Activated naive CD4-positive, alpha-beta T cell treated with anti-CD3 and anti-CD28 coated beads, Interleukin-2, amount 10 ng/mL, durations not matched to agents 7 days and 5 days (primary cell): ENCODE data around the gene MFSD6L.
A peak's percentile ranks its signal among the peaks of the same experiment; 100 is the strongest.

ENCODE experiments used
- CTCF ChIA-PET: fragments of 350-600 bp; sonication (Branson Sonifier 250); formaldehyde crosslinking; loops from one replicate; lab custom pipeline; 2021; ENCODE audit warnings: antibody characterized with exemption; lab: Charles Lee
- DNase-seq: peaks from one replicate; pipeline ENCODE4 v3.0.0-alpha.2; 2020
- H3K27ac Mint-ChIP-seq: one replicate; pipeline ENCODE4 v1.8.0; 2021; ENCODE audit warnings: mild to moderate bottlenecking, moderate library complexity, mixed read lengths
- H3K27me3 Mint-ChIP-seq: one replicate; pipeline ENCODE4 v1.8.0; 2021; ENCODE audit warnings: mild to moderate bottlenecking, mixed read lengths
- H3K36me3 Mint-ChIP-seq: one replicate; pipeline ENCODE4 v1.8.0; 2021; ENCODE audit warnings: mixed read lengths
- H3K4me1 Mint-ChIP-seq: one replicate; pipeline ENCODE4 v1.8.0; 2021; ENCODE audit warnings: mixed read lengths
- H3K4me3 Mint-ChIP-seq: one replicate; pipeline ENCODE4 v1.8.0; 2021; ENCODE audit warnings: mild to moderate bottlenecking, moderate library complexity, mixed read lengths
- H3K9me3 Mint-ChIP-seq: one replicate; pipeline ENCODE4 v1.8.0; 2021; ENCODE audit warnings: mixed read lengths

The MFSD6L gene

GRCh38 chr17:8832711-8833352, 33.7 kb upstream of the MFSD6L start:
- no peaks in the 10 kb centered on the region for H3K27me3 Mint-ChIP-seq
- no peak overlapping the region for H3K4me3 Mint-ChIP-seq
- H3K27ac Mint-ChIP-seq, result no peak overlapping the region
- H3K4me1 Mint-ChIP-seq, result no peaks in the 10 kb centered on the region
- CTCF ChIA-PET, result interaction anchor here (1.1 to 1.6 kb wide), 2 partner anchors 11 to 35 kb away, joined by 5 to 7 read pairs; partner anchors contain the start of gene PIK3R6
- H3K9me3 Mint-ChIP-seq, result no peaks in the 10 kb centered on the region
- H3K36me3 Mint-ChIP-seq, result peaks cover 13% of the 10 kb centered on the region
- peak; percentile 47 for DNase-seq

GRCh38 chr17:8831234-8831849, 32.2 kb upstream of the MFSD6L start:
- Mint-ChIP-seq H3K4me1 (no peaks in the 10 kb centered on the region), H3K36me3 (peaks cover 11% of the 10 kb centered on the region), H3K4me3 (no peak overlapping the region), H3K27me3 (no peaks in the 10 kb centered on the region), H3K27ac (no peak overlapping the region), H3K9me3 (no peaks in the 10 kb centered on the region)
- DNase-seq, result no peak
- CTCF ChIA-PET, result interaction anchor here (0.6 to 1.9 kb wide), 3 partner anchors 11 to 167 kb away, joined by 3 to 4 read pairs (median 4); no protein-coding TSS in a partner anchor

GRCh38 chr17:8830141-8830540, 31.0 kb upstream of the MFSD6L start:
- Mint-ChIP-seq H3K4me1 (no peaks in the 10 kb centered on the region), H3K27me3 (no peaks in the 10 kb centered on the region)

GRCh38 chr17:8829036-8829941, 30.1 kb upstream of the MFSD6L start:
- Mint-ChIP-seq H3K9me3 (peaks cover 6% of the 10 kb centered on the region), H3K4me1 (no peaks in the 10 kb centered on the region), H3K27me3 (no peaks in the 10 kb centered on the region), H3K4me3 (no peak overlapping the region), H3K27ac (no peak overlapping the region), H3K36me3 (peaks cover 4% of the 10 kb centered on the region)
- CTCF ChIA-PET, result interaction anchor here (1.9 kb wide), 1 partner anchor 9 kb away, joined by 4 read pairs; no protein-coding TSS in a partner anchor
- no peak for DNase-seq

More at GRCh38 chr17:8830141-8830540, 31.0 kb upstream of the MFSD6L start:
- no peaks in the 10 kb centered on the region for H3K9me3 Mint-ChIP-seq
- H3K36me3 Mint-ChIP-seq, result peaks cover 4% of the 10 kb centered on the region
- no peak overlapping the region for H3K4me3 Mint-ChIP-seq
- no peak overlapping the region for H3K27ac Mint-ChIP-seq
- CTCF ChIA-PET, result interaction anchor here (1.9 kb wide), 1 partner anchor 10 kb away, joined by 4 read pairs; no protein-coding TSS in a partner anchor
- no peak for DNase-seq

- Mint-ChIP-seq H3K9me3 (peaks cover 9% of the 10 kb centered on the region), H3K4me1 (no peaks in the 10 kb centered on the region), H3K4me3 (no peak overlapping the region), H3K27ac (no peak overlapping the region), H3K27me3 (no peaks in the 10 kb centered on the region), H3K36me3 (peaks cover 2% of the 10 kb centered on the region)
- CTCF ChIA-PET, result no interaction called here
- DNase-seq, result no peak
Measured at GRCh38 chr17:8828517-8828875, 29.3 kb upstream of the MFSD6L start.

GRCh38 chr17:8826808-8827435, 27.8 kb upstream of the MFSD6L start:
- Mint-ChIP-seq H3K4me3 (no peak overlapping the region), H3K27me3 (peaks cover 11% of the 10 kb centered on the region), H3K27ac (no peak overlapping the region), H3K36me3 (peaks cover 2% of the 10 kb centered on the region), H3K4me1 (no peaks in the 10 kb centered on the region), H3K9me3 (peaks cover 9% of the 10 kb centered on the region)
- DNase-seq, result no peak
- CTCF ChIA-PET, result no interaction called here

- no peak for DNase-seq
- Mint-ChIP-seq H3K27ac (no peak overlapping the region), H3K27me3 (peaks cover 16% of the 10 kb centered on the region)
Measured at GRCh38 chr17:8825802-8826201, 26.6 kb upstream of the MFSD6L start.

GRCh38 chr17:8823279-8823678, 24.1 kb upstream of the MFSD6L start:
- Mint-ChIP-seq H3K27ac (no peak overlapping the region), H3K36me3 (peaks cover 2% of the 10 kb centered on the region), H3K9me3 (peaks cover 9% of the 10 kb centered on the region), H3K4me3 (no peak overlapping the region), H3K4me1 (no peaks in the 10 kb centered on the region), H3K27me3 (peaks cover 21% of the 10 kb centered on the region)
- CTCF ChIA-PET, result no interaction called here
- DNase-seq, result no peak

More at GRCh38 chr17:8825802-8826201, 26.6 kb upstream of the MFSD6L start:
- no peak overlapping the region for H3K4me3 Mint-ChIP-seq
- no peaks in the 10 kb centered on the region for H3K4me1 Mint-ChIP-seq
- H3K36me3 Mint-ChIP-seq, result peaks cover 2% of the 10 kb centered on the region
- CTCF ChIA-PET, result no interaction called here
- H3K9me3 Mint-ChIP-seq, result peaks cover 9% of the 10 kb centered on the region

- Mint-ChIP-seq H3K27ac (no peak overlapping the region), H3K27me3 (peaks cover 22% of the 10 kb centered on the region), H3K4me3 (no peak overlapping the region), H3K36me3 (peaks cover 2% of the 10 kb centered on the region), H3K9me3 (peaks cover 9% of the 10 kb centered on the region), H3K4me1 (no peaks in the 10 kb centered on the region)
- CTCF ChIA-PET, result no interaction called here
- no peak for DNase-seq
Measured at GRCh38 chr17:8822401-8823035, 23.4 kb upstream of the MFSD6L start.

GRCh38 chr17:8821446-8822105, 22.4 kb upstream of the MFSD6L start:
- H3K4me1 Mint-ChIP-seq, result no peaks in the 10 kb centered on the region
- CTCF ChIA-PET, result no interaction called here
- peaks cover 22% of the 10 kb centered on the region for H3K27me3 Mint-ChIP-seq
- peaks cover 2% of the 10 kb centered on the region for H3K36me3 Mint-ChIP-seq
- no peak for DNase-seq
- H3K27ac Mint-ChIP-seq, result no peak overlapping the region
- no peak overlapping the region for H3K4me3 Mint-ChIP-seq
- H3K9me3 Mint-ChIP-seq, result peaks cover 9% of the 10 kb centered on the region

GRCh38 chr17:8820311-8821010, 21.3 kb upstream of the MFSD6L start:
- H3K9me3 Mint-ChIP-seq, result peaks cover 9% of the 10 kb centered on the region
- H3K27ac Mint-ChIP-seq, result no peak overlapping the region
- CTCF ChIA-PET, result interaction anchor here (1.2 kb wide), 1 partner anchor 10 kb away, joined by 4 read pairs; no protein-coding TSS in a partner anchor
- H3K27me3 Mint-ChIP-seq, result peaks cover 24% of the 10 kb centered on the region
- H3K4me1 Mint-ChIP-seq, result no peaks in the 10 kb centered on the region
- no peak for DNase-seq
- no peak overlapping the region for H3K4me3 Mint-ChIP-seq
- H3K36me3 Mint-ChIP-seq, result peaks cover 2% of the 10 kb centered on the region

GRCh38 chr17:8818654-8819330, 19.6 kb upstream of the MFSD6L start:
- Mint-ChIP-seq H3K27ac (no peak overlapping the region), H3K27me3 (peaks cover 32% of the 10 kb centered on the region), H3K4me1 (no peaks in the 10 kb centered on the region), H3K9me3 (peaks cover 1% of the 10 kb centered on the region), H3K36me3 (peaks cover 9% of the 10 kb centered on the region), H3K4me3 (no peak overlapping the region)
- DNase-seq, result no peak
- CTCF ChIA-PET, result no interaction called here
